Activated CD4-positive, alpha-beta T cell treated with anti-CD3 and anti-CD28 coated beads, Interleukin-2, amount 10 ng/mL, durations not matched to agents 7 days and 5 days (primary cell): ENCODE measurements around the gene FAM107B. TPM values are rescaled to one million over a fixed set of nuclear protein-coding genes. Genes with fewer than 3 reads are reported as not detected.

Source experiments
- CTCF ChIA-PET: fragments of 350-600 bp; sonication (Branson Sonifier 250); formaldehyde crosslinking; loops from one replicate; lab custom pipeline; 2021; ENCODE audit warnings: antibody characterized with exemption; lab: Charles Lee
- POLR2A ChIA-PET: fragments of 350-600 bp; sonication (Branson Sonifier 250); formaldehyde crosslinking; loops from one replicate; lab custom pipeline; 2021; ENCODE audit warnings: antibody characterized with exemption; lab: Charles Lee
- DNase-seq: peaks from one replicate; pipeline ENCODE4 v3.0.0-alpha.2; 2020
- H3K27ac Mint-ChIP-seq: one replicate; pipeline ENCODE4 v1.8.0; 2021; ENCODE audit warnings: mild to moderate bottlenecking, moderate library complexity, mixed read lengths
- H3K27me3 Mint-ChIP-seq: one replicate; pipeline ENCODE4 v1.8.0; 2021; ENCODE audit warnings: mixed read lengths
- H3K36me3 Mint-ChIP-seq: one replicate; pipeline ENCODE4 v1.8.0; 2021; ENCODE audit warnings: low read depth, mixed read lengths
- H3K4me1 Mint-ChIP-seq: one replicate; pipeline ENCODE4 v1.8.0; 2021; ENCODE audit warnings: mixed read lengths
- H3K4me3 Mint-ChIP-seq: one replicate; pipeline ENCODE4 v1.8.0; 2021; ENCODE audit warnings: mild to moderate bottlenecking, moderate library complexity, mixed read lengths
- H3K9me3 Mint-ChIP-seq: one replicate; pipeline ENCODE4 v1.8.0; 2021; ENCODE audit warnings: mixed read lengths
- total RNA-seq, 2 experiments: library from RNA; stranded (reverse); gene quantifications; one replicate each; pipeline ENCODE4 v1.2.3, GENCODE V29; 2021

Gene FAM107B
- total RNA-seq, 2 experiments from 2014 or later = 180 to 220 TPM

- Mint-ChIP-seq H3K27me3 (no peaks in the 10 kb centered on the region), H3K36me3 (peaks cover 85% of the 10 kb centered on the region), H3K4me3 (peak overlapping the region; percentile 83), H3K9me3 (peaks cover 29% of the 10 kb centered on the region), H3K4me1 (peaks cover 92% of the 10 kb centered on the region), H3K27ac (peak overlapping the region; percentile 96)
- ChIA-PET CTCF (interaction anchor here (0.6 to 1.6 kb wide), 3 partner anchors 12 to 544 kb away, joined by 3 to 8 read pairs (median 4); no protein-coding TSS in a partner anchor), POLR2A (interaction anchor here (0.7 kb wide), 1 partner anchor 19 kb away, joined by 4 read pairs; no protein-coding TSS in a partner anchor)
- peak; percentile 52 for DNase-seq
These were observed 205.2 kb downstream of the FAM107B start for GRCh38 chr10:14569274-14570060.

GRCh38 chr10:14567421-14567820 is 207.3 kb downstream of the FAM107B start:
- ChIA-PET POLR2A (no interaction called here), CTCF (interaction anchor here (0.6 to 1.7 kb wide), 2 partner anchors 15 to 257 kb away, joined by 4 to 5 read pairs; no protein-coding TSS in a partner anchor)
- H3K9me3 Mint-ChIP-seq = peaks cover 25% of the 10 kb centered on the region
- peaks cover 81% of the 10 kb centered on the region for H3K36me3 Mint-ChIP-seq
- peaks cover 93% of the 10 kb centered on the region for H3K4me1 Mint-ChIP-seq
- H3K4me3 Mint-ChIP-seq = peak overlapping the region; percentile 24
- H3K27me3 Mint-ChIP-seq = no peaks in the 10 kb centered on the region
- DNase-seq = no peak
- H3K27ac Mint-ChIP-seq = peak overlapping the region; percentile 85

- peaks cover 94% of the 10 kb centered on the region for H3K4me1 Mint-ChIP-seq
- POLR2A ChIA-PET = no interaction called here
- H3K27ac Mint-ChIP-seq = peak overlapping the region; percentile 63
- no peak overlapping the region for H3K4me3 Mint-ChIP-seq
- CTCF ChIA-PET = interaction anchor here (1.0 to 1.7 kb wide), 2 partner anchors 11 to 16 kb away, joined by 3 to 5 read pairs; no protein-coding TSS in a partner anchor
- peaks cover 25% of the 10 kb centered on the region for H3K9me3 Mint-ChIP-seq
- no peaks in the 10 kb centered on the region for H3K27me3 Mint-ChIP-seq
- H3K36me3 Mint-ChIP-seq = peaks cover 79% of the 10 kb centered on the region
- DNase-seq = no peak
These were observed 208.2 kb downstream of the FAM107B start for GRCh38 chr10:14566498-14566897.

- Mint-ChIP-seq H3K4me3 (peak overlapping the region; percentile 11), H3K4me1 (peaks cover 95% of the 10 kb centered on the region), H3K9me3 (peaks cover 25% of the 10 kb centered on the region), H3K27me3 (no peaks in the 10 kb centered on the region), H3K27ac (peak overlapping the region; percentile 88), H3K36me3 (peaks cover 80% of the 10 kb centered on the region)
- ChIA-PET CTCF (interaction anchor here (1.2 to 2.3 kb wide), 2 partner anchors 9 to 12 kb away, joined by 4 to 7 read pairs; no protein-coding TSS in a partner anchor), POLR2A (no interaction called here)
- DNase-seq = no peak
These were observed 209.5 kb downstream of the FAM107B start for GRCh38 chr10:14565199-14565598.

- peak overlapping the region; percentile 88 for H3K27ac Mint-ChIP-seq
- peak; percentile 34 for DNase-seq
- peaks cover 25% of the 10 kb centered on the region for H3K9me3 Mint-ChIP-seq
These were observed 210.4 kb downstream of the FAM107B start for GRCh38 chr10:14564268-14564744.

GRCh38 chr10:14563359-14563940 is 211.2 kb downstream of the FAM107B start:
- peak overlapping the region; percentile 88 for H3K27ac Mint-ChIP-seq
- H3K4me3 Mint-ChIP-seq = peak overlapping the region; percentile 75
- peaks cover 77% of the 10 kb centered on the region for H3K36me3 Mint-ChIP-seq
- DNase-seq = no peak
- H3K9me3 Mint-ChIP-seq = peaks cover 25% of the 10 kb centered on the region
- no peaks in the 10 kb centered on the region for H3K27me3 Mint-ChIP-seq
- peaks cover 94% of the 10 kb centered on the region for H3K4me1 Mint-ChIP-seq
- ChIA-PET CTCF (interaction anchor here (0.6 to 2.3 kb wide), 5 partner anchors 11 to 343 kb away, joined by 3 to 7 read pairs (median 3); partner anchors contain the start of genes CDNF, HSPA14 and MSANTD7), POLR2A (no interaction called here)

More at GRCh38 chr10:14564268-14564744, 210.4 kb downstream of the FAM107B start:
- H3K27me3 Mint-ChIP-seq = no peaks in the 10 kb centered on the region
- CTCF ChIA-PET = interaction anchor here (0.7 to 2.3 kb wide), 4 partner anchors 8 to 342 kb away, joined by 3 to 7 read pairs (median 4); no protein-coding TSS in a partner anchor
- peaks cover 94% of the 10 kb centered on the region for H3K4me1 Mint-ChIP-seq
- H3K4me3 Mint-ChIP-seq = peak overlapping the region; percentile 75
- POLR2A ChIA-PET = no interaction called here
- peaks cover 78% of the 10 kb centered on the region for H3K36me3 Mint-ChIP-seq

GRCh38 chr10:14563076-14563336 is 211.7 kb downstream of the FAM107B start:
- peak overlapping the region; percentile 63 for H3K4me3 Mint-ChIP-seq

GRCh38 chr10:14562218-14563075 is 212.2 kb downstream of the FAM107B start:
- ChIA-PET POLR2A (no interaction called here), CTCF (interaction anchor here (0.6 to 2.3 kb wide), 3 partner anchors 10 to 275 kb away, joined by 3 to 7 read pairs (median 3); partner anchors contain the start of genes CDNF, HSPA14 and MSANTD7)
- H3K4me1 Mint-ChIP-seq = peaks cover 94% of the 10 kb centered on the region
- H3K27me3 Mint-ChIP-seq = no peaks in the 10 kb centered on the region
- H3K4me3 Mint-ChIP-seq = peak overlapping the region; percentile 63
- DNase-seq = no peak
- H3K9me3 Mint-ChIP-seq = peaks cover 20% of the 10 kb centered on the region
- H3K27ac Mint-ChIP-seq = peak overlapping the region; percentile 88
- H3K36me3 Mint-ChIP-seq = peaks cover 73% of the 10 kb centered on the region

More at GRCh38 chr10:14563076-14563336, 211.7 kb downstream of the FAM107B start:
- Mint-ChIP-seq H3K36me3 (peaks cover 76% of the 10 kb centered on the region), H3K4me1 (peaks cover 94% of the 10 kb centered on the region), H3K9me3 (peaks cover 23% of the 10 kb centered on the region), H3K27me3 (no peaks in the 10 kb centered on the region), H3K27ac (peak overlapping the region; percentile 88)
- POLR2A ChIA-PET = no interaction called here
- CTCF ChIA-PET = interaction anchor here (0.6 to 2.3 kb wide), 3 partner anchors 10 to 275 kb away, joined by 3 to 7 read pairs (median 3); partner anchors contain the start of genes CDNF, HSPA14 and MSANTD7
- no peak for DNase-seq

- peak overlapping the region; percentile 63 for H3K4me3 Mint-ChIP-seq
- DNase-seq = peak; percentile 45
- ChIA-PET POLR2A (no interaction called here), CTCF (interaction anchor here (0.9 to 2.1 kb wide), 6 partner anchors 13 to 56 kb away, joined by 3 to 8 read pairs (median 4); no protein-coding TSS in a partner anchor)
- H3K27ac Mint-ChIP-seq = peak overlapping the region; percentile 88
- peaks cover 10% of the 10 kb centered on the region for H3K9me3 Mint-ChIP-seq
- peaks cover 95% of the 10 kb centered on the region for H3K4me1 Mint-ChIP-seq
- no peaks in the 10 kb centered on the region for H3K27me3 Mint-ChIP-seq
- peaks cover 72% of the 10 kb centered on the region for H3K36me3 Mint-ChIP-seq
These were observed 213.6 kb downstream of the FAM107B start for GRCh38 chr10:14560791-14561765.

- Mint-ChIP-seq H3K4me1 (peaks cover 95% of the 10 kb centered on the region), H3K4me3 (no peak overlapping the region), H3K27me3 (no peaks in the 10 kb centered on the region), H3K27ac (peak overlapping the region; percentile 88), H3K9me3 (peaks cover 4% of the 10 kb centered on the region), H3K36me3 (peaks cover 71% of the 10 kb centered on the region)
- POLR2A ChIA-PET = no interaction called here
- CTCF ChIA-PET = interaction anchor here (0.7 to 2.1 kb wide), 8 partner anchors 12 to 399 kb away, joined by 3 to 8 read pairs (median 4); partner anchors contain the start of gene MEIG1
- no peak for DNase-seq
These were observed 214.4 kb downstream of the FAM107B start for GRCh38 chr10:14560274-14560673.

GRCh38 chr10:14558025-14558424 is 216.7 kb downstream of the FAM107B start:
- peaks cover 69% of the 10 kb centered on the region for H3K36me3 Mint-ChIP-seq
- no peaks in the 10 kb centered on the region for H3K9me3 Mint-ChIP-seq
- CTCF ChIA-PET = interaction anchor here (2.1 kb wide), 1 partner anchor 11 kb away, joined by 8 read pairs; no protein-coding TSS in a partner anchor
- peak overlapping the region; percentile 2 for H3K4me3 Mint-ChIP-seq
- no peaks in the 10 kb centered on the region for H3K27me3 Mint-ChIP-seq
- no peak for DNase-seq
- H3K4me1 Mint-ChIP-seq = peaks cover 94% of the 10 kb centered on the region
- peak overlapping the region; percentile 6 for H3K27ac Mint-ChIP-seq
- POLR2A ChIA-PET = no interaction called here
